A204.1 (cell line): ENCODE measurements around the gene CHAMP1.
A peak's percentile ranks its signal among the peaks of the same experiment; 100 is the strongest.
"Not testable (repeated sequence)": the region's sequence is repeated elsewhere in the genome, so short reads cannot be mapped to it uniquely, and the experiment has no call there.

Source experiments
- FAIRE-seq: peaks from 2 replicates; lab custom pipeline; 2012; peaks lifted over from hg19 to GRCh38; lab: Jason Lieb, UNC

CHAMP1 gene

DNA sequence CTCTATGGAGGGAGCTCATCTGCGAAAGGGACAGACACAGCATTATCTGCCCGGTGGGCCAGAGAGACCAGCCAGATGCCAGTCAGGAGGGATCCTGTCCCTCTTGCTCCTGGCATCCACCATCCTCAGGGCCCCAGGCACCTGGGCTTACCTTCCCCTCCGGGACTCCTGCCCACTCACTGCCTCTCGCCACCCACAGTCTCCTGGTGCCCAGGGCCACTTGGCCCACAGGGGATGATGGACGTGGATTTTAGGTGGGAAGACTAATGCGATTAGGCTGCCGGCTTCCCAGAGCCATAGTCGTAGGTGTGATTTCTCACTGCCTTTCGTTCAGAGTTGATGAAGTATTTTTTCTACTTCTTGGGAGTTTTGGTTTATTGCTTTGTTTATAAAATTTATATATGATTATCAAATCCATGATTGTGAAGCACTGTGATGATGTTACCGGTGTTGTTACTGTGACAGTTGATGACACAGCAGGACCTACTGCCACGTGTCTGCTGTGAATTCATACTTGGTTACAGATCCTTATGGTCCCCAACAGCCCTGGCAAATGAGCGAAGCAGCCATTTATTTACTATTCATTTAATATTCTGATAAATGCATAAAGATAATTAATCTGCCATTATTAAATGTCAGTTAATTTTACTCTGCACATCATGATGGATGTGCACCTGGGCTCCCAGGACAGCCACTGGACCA lies 14.5 kb upstream of the CHAMP1 start:
- FAIRE-seq = no peak

DNA sequence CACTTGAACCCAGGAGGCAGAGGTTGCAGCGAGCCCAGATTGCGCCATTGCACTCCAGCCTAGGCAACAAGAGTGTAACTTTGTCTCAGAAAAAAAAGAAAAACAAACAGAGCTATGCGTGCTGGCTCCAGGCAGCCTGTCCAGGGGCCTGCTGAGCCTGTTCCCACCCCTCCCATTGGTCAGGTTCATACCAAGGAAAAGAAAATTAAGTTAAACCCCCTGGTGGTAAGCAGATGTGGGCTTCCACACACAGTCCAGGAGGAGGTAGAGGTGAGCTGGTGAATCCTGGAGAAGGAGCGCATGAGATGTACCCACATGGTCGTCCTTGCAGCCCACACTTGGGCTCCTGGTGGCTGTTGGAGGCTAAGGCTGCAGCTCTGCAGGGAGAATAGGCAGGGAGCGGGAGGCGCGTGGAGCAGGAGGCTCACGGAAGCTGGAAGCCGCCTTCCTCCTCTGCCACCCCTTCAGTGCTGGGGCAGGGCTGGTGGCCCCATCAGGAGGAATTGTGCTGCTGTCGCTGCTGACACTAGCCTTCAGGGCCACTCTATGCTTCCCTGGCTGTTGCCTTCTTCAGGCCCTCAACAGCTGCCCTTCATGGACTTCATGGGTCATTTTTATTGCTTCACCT lies 10.5 kb upstream of the CHAMP1 start:
- no peak for FAIRE-seq

DNA sequence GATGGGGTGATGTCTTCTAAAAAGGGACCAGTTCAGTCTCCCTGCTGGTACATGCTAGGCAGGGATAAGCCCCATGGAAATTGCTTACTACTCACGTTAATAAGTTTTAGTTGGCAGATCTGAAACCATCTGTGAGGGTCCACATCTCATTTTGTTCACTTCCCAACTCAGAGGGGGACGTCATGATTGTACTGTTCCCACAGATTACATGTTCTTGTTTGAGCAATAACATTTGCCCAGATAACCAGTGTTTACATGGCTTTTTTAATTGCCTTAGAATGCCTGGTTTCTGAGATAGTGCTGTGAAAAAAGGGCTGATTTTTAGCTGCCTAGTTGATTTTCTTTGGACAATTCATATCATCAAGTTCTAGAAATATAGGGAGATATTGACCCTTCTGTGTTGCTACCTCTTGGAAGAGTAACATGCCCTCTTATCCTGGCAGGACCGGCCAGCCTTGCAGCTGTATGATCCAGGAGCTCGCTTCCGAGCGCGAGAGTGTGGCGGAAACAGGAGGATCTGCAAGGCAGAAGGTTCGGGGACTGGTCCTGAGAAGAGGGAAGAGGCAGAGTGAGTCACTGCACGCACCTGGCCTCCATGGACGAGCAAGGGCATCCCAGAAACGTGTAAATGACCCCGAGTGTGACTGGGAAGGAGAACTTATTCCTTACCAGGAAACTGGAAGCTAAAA lies 9.8 kb upstream of the CHAMP1 start:
- FAIRE-seq = no peak

DNA sequence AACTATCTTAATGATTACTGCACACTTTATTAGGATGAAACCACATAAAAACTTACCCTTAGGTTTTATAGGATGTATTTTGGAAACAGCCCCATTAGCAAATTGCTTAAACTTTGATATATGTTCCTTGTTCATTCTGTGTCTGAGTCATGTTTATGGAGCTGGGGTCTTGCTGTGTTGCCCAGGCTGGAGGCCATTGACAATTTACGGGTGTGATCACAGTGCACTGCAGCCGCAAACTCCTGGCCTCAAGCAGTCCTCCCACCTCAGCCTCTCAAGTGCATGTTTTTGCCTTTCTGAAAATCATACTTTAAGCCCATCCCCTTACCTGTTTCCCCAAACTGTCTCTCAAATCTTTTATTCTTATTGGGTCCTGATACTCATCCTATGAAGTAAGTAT lies 5.2 kb upstream of the CHAMP1 start:
- FAIRE-seq = no peak

DNA sequence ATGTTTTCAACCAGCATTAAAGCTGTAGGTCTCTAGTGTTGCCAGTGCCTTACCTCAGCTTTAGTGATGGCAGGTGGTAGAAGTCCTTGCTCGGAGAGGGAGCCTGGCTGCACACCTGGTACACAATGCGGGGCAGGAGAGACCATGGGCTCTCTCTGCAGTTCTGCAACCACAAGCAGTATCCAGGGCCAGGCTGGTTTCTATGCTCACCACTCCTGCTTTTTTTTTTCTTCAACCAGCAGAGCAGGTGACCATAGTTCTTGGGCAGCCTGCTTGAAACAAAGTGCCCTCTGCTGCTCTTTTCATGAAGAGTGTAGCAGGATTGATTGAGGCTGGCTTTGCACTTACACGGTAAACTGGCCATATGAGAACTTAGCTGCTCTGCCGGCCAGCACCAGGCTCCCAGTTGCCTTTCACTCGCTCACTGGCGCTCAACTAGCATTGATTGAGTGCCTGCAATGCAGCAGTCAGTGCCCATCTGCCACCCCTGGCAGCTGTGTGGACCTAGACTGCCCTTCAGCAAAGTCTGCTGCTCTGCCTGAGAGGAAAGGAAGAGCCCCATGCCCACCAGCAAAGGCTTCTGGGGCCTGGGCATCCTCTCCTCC lies 4.4 kb upstream of the CHAMP1 start:
- no peak for FAIRE-seq

DNA sequence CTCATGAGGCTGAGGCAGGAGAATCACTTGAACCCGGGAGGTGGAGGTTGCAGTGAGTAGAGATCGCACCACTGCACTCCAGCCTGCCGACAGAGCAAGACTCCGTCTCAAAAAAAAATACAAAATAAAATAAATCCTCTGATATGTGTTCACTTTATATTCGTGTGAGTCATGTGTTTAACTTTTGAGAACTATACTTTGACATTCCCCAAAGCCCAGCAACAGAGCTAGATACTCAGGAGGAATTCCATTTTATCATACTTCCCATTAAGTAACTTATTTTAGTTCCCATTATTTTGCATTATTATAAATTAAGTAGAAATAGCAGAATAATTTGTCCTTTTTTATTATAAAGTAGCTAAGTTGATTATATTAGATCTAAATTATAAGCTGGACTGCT lies 3.3 kb upstream of the CHAMP1 start:
- peak; percentile 19 for FAIRE-seq

DNA sequence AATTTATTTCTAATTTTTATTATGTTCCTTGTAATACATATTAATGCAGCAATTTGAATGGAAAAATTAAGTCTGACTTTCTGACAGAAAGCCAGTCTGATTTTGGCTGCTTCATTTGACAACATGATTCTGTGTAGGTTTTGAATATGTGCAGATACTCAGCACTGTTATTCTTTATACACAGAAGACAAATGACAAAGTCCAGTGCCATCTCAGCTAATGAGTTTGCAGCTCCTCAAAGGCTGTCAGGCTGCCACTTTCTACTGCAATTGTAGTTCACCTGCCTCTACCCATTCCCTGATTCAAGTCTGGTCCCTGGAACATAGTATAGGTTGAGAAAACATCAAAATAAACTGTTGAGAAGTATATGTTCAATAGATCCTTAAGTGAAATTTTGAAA lies 2.9 kb upstream of the CHAMP1 start:
- FAIRE-seq = no peak

DNA sequence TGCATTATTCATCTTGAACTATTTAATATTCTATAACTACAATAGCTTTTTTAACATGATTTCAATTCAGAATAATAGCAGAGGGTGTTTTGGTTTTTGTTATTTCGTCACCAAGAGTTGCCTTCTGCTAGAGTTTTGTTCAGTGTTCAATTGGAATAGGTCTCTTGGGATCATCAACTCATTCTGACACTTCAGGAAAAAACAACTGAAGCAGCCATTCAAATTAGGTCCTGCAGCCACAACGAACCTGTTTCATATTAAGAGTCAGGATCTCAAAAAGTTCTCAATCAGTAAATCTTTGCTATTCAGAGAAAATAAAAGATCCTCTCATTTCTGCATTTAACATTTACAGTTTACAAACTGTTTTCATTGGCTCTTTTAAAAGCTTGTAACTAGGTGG lies 2.4 kb upstream of the CHAMP1 start:
- FAIRE-seq = no peak

DNA sequence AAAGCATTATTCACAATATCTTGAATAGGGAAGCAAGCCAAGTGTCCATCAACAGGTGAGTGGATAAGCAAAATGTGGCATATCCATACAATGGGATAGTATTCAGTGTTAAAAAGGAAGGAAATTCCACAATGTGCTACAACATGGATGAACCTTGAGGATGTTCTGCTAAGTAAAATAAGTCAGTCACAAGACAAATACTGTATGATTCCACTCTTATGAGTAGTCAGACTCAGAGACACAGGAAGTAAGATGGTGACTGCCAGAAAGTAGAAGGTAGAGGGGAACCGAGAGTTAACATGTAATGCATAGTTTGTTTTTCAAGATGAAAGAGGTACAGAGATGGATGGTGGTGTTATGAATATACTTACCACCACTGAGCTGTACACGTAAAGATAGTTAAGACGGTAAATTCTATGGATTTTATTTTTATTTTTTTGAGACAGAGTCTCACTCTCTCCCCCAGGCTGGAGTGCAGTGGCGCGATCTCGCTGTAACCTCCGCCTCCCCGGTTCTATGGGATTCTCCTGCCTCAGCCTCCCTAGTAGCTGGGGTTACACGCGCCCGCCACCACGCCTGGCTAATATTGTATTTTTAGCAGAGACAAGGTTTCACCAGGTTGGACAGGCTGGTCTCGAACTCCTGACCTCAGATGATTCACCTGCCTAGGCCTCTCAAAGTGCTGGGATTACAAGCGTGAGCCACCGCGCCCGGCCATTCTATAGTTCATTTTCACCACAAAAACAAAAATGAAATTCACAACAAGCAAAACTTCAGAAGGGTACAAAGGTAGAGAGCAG lies 1.0 kb upstream of the CHAMP1 start:
- FAIRE-seq = no peak

DNA sequence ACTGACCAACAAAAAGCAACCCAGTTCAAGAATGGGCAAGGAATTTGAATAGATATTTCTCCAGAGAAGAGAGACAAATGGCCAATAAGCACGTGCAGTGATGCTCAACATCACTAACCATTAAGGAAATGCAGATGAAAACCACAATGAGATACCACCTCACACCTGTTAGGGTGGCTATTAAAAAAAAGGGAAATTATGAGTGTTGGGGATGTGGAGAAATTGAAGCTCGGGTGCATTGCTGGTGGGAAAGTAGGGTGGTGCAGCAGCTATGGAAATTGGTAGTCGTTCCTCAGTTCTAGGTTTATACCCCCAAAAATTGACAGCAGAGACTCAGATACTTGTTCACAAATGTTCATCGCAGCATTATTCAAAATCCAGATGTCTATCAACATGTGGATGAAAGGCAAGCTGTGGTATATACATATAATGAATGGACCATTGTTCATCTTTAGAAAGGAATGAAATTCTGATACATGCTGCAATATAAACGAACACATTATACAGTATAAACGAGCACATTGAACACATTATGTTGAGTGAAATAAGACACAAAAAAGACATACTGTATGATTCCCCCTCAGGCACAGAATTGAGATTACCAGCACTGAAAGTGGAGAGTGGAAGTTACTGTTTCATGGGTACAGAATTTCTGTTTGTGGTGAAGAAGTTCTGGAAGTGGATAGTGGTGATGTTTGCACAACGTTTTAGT lies 927 bp downstream of the CHAMP1 start:
- no peak for FAIRE-seq

DNA sequence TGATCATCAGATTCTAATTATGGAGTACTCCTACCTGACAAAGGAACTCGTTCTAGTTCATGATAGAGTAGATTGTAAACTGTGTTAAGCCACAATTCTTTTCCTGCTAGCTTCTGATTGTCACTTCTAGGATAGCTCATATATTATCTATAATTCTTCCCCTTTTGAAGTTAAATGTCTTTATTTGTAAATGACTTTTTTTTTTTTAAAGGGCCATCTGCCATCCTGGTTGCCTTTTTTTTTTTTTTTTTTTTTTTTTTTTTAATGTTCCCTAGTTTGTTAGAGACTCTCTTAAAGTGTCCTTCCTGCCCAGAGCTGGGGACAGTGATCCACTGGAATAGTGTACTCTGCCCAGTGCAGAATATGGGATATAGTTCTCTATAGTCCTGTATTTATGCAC lies 4.3 kb downstream of the CHAMP1 start:
- FAIRE-seq = no peak

DNA sequence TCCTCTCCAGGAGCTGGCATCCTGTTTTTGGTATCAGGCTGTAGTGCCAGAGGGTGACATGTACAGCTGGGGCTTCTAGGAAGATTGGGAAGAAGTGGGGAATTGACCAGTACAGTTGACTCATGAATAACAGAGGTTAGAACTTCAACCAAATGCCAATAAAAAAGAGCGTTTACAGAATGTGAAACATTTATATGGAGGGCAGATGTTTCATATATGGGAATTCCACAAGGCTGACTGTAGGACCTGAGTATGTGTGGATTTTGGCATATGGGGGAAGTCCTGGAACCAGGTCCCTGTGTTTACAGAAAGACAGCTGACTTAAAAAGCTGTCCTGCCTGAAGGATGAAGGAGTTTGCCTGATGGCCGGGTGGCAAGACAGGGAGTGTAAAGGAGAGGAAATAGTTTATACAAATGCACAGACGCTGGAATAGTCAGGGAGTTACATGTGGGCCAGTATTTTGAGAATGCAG lies 5.2 kb downstream of the CHAMP1 start:
- FAIRE-seq = no peak

DNA sequence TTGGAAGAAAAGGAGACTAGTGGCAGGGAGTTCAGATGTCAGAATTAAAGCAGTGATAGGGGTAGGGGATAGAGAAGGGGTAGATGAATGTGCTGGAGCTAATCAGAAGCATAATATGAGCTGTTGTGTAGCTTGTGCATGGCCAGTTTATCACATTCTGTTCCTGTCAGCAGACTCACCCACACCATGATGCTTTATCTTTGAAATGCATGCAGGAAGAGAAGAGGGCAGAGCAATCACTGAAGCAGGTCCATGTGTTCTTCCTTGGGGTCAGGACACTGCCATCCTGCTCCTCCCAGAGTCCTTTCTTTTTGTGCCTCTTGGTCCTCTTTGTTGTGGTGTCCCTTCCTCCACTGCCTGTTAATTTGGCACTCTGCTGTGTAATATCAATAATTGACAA lies 5.8 kb downstream of the CHAMP1 start:
- no peak for FAIRE-seq

DNA sequence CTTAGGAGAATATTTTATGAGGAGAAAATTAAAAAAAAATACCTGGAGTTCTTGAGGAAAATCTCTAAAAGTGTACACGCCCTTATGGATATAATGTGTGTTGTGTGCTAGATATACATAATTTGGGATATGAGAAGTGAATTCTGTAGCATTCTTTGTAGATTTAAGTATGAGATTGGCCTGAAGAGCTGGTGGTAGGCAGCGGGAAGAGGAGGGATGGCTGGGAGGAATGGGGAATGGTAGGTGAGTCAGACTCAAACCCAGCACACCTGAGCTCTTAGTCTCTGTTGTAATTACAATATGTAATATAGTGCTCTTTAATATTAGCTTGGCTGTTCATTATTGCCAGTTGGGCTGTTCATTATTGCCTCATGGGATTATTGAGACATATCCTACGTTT lies 7.0 kb downstream of the CHAMP1 start:
- no peak for FAIRE-seq

DNA sequence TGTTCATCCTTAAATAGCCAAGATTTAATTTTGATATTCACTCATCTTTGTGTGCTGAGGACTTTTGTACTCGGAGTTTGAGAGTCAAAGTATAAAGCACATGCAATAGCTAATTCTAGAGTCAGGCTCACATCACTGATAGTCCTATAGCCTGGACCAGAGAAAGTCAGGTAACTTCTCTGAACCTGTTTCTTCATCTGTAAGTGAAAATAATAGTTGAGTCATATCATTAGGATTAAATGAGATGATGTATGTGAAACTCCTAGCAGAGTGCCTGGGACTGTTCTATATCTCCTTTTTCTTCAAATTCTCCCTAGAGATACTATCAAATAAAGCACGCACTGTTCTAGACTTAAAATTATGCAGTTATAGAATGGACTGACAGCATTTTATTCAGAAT lies 9.0 kb downstream of the CHAMP1 start:
- no peak for FAIRE-seq

DNA sequence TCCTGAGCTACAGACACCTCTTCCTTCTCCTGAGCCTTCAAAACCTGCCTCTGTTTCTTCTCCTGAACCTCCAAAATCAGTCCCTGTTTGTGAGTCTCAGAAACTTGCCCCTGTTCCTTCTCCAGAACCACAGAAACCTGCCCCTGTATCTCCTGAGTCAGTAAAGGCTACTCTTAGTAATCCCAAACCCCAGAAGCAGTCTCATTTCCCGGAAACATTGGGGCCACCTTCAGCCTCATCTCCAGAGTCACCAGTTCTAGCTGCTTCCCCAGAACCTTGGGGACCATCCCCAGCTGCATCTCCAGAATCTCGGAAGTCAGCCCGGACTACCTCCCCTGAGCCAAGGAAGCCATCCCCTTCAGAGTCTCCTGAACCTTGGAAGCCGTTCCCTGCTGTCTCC lies 10.0 kb downstream of the CHAMP1 start:
- FAIRE-seq = no peak

DNA sequence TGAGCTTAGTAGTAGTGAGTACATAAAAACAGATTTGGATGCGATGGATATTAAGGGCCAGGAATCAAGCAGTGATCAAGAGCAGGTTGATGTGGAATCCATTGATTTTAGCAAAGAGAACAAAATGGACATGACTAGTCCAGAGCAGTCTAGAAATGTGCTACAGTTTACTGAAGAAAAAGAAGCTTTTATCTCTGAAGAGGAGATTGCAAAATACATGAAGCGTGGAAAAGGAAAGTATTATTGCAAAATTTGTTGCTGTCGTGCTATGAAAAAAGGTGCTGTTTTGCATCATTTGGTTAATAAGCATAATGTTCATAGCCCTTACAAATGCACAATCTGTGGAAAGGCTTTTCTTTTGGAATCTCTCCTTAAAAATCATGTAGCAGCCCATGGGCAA lies 11.4 kb downstream of the CHAMP1 start:
- no peak for FAIRE-seq

DNA sequence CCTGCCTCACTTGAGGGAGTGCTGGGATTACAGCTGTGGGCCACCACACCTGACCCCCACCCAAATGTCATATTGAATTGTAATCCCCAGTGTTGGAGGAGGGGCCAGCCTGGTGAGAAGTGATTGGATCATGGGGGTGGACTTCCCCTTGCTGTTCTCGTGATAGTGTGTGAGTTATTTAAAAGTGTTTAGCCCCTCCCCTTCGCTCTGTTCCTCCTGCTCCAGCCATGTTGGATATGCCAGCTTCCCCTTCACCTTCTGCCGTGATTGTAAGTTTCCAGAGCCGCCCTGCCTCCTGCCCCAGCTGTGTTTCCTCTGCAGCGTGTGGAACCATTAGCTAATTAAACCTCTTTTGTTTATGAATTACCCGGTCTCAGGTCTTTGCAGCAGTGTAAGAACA lies 13.7 kb downstream of the CHAMP1 start:
- FAIRE-seq = no peak

DNA sequence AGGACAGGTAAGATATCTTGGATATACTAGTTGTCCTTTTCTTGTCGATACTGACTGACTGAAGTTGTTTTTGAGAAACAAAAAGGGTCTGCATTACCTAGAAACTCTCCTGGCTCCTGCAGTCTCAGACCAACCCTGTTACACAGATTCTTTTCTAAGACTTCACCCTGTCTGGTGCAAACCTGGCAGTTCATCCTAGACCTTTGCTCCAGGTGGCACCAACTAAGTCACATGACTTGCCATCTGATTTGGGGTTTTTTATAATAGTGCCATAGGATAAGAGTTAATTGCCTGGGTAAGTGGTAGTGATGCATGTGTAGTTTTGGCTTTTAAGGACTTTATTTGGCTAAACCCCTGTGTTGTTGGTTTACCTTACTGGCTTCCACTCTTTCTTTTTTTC lies 14.3 kb downstream of the CHAMP1 start:
- FAIRE-seq = no peak

DNA sequence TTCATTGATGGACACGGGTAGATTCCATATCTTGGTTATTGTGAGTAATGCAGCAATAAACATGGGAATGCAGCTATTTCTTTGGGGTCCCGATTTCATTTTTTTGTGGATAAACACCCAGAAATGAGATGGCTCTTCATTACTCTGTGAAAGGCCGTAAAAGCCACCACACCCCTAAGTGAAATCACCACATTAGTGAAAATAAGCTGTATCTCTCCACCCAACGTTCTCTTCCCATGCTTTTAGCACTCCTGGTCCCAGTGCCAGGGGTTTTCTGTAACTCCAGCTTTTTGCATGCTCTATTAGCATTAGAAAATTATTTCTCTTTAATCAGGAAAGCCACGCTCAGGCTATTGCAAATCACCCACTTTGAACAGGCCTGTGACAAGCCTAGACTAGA lies 15.8 kb downstream of the CHAMP1 start:
- no peak for FAIRE-seq

DNA sequence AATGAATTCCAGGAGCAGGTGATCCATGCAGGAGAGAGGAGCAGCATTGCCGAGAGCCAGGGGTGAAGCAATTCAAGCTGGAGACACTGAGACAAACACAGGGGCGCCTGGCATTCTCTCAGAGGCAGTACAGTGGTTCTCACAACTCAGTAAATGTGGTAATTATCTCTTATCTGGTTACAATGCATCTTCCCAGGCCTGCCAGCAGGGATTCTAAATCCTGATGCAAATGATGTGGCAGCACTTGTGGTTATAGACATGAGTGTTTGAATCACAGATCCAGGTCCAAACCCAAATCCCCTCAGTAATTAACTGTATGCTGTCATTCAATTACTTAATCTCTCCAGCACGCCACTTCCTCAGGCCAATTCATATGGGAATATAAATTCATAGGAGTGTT lies 19.6 kb downstream of the CHAMP1 start:
- not testable (repeated sequence) for FAIRE-seq
